Esophagus muscularis mucosa (tissue), 3 donors: ENCODE results near the gene CAMK2A.

Source experiments
- CTCF ChIP-seq, 3 experiments: fragments of 200-600 bp in 2 of 3; fragments of 450-650 bp in 1 of 3; sonication (generic) in 2 of 3; IDR thresholded peaks; one replicate each; pipeline ENCODE4 v1.5.1; 2017 to 2019; ENCODE audit warnings: antibody characterized with exemption in 3 of 3, mild to moderate bottlenecking in 2 of 3, moderate library complexity in 1 of 3
- POLR2A ChIP-seq: fragments of 450-650 bp; IDR thresholded peaks from one replicate; pipeline ENCODE4 v1.6.1; 2017; ENCODE audit warnings: antibody characterized with exemption, moderate library complexity, mild to moderate bottlenecking, low read depth

GRCh38 chr5:150271923-150272322, 17.6 kb downstream of the CAMK2A start:
- no peak for TF ChIP-seq CTCF (IDR thresholded peaks at IDR 0.05)
- TF ChIP-seq POLR2A: no peak
